HG02970 (cell line): ENCODE results near the gene ZNF625.
A peak's percentile ranks its signal among the peaks of the same experiment; 100 is the strongest.

Source experiments
- ATAC-seq: cut with Tn5 transposase; IDR thresholded peaks from one replicate; pipeline ENCODE4 v1.9.1; 2021; ENCODE audit warnings: mild to moderate bottlenecking, moderate library complexity, moderate number of reproducible peaks; ENCODE audit not compliant: unreplicated experiment, low FRiP score

The ZNF625 gene

GRCh38 chr19:12156223-12157058 lies at the start of gene ZNF625:
ZNF625 (minus strand) TSS chr19:12156734; CDS start chr19:12156558, 176 bp downstream.
- peak; percentile 65 for ATAC-seq

- no peak for ATAC-seq
Measured at GRCh38 chr19:12205296-12205695, 48.8 kb upstream of the ZNF625 start.

DNA sequence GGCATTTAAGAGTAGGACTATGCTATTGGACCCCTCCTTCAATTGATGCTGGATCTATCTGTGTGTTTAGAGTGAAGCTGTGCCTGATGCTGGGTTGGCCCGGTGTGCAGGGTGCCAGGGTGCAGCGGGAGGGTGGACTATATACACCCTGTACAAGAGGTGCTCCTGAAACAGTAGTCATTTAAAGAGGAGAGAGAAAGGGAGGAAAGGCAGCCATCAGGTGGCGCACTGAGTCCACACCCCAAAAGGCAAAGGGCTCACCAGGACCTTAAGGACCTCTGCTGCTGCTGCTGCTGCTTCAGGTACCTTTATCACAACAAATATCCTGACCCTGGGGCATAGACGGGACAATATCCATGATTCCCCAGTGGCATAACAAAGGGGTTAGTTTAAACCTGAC lies 45.7 kb upstream of the ZNF625 start:
- ATAC-seq = no peak

- no peak for ATAC-seq
Measured at GRCh38 chr19:12199757-12200419, 43.4 kb upstream of the ZNF625 start.

GRCh38 chr19:12198136-12198535 lies 41.6 kb upstream of the ZNF625 start:
- ATAC-seq = no peak

DNA sequence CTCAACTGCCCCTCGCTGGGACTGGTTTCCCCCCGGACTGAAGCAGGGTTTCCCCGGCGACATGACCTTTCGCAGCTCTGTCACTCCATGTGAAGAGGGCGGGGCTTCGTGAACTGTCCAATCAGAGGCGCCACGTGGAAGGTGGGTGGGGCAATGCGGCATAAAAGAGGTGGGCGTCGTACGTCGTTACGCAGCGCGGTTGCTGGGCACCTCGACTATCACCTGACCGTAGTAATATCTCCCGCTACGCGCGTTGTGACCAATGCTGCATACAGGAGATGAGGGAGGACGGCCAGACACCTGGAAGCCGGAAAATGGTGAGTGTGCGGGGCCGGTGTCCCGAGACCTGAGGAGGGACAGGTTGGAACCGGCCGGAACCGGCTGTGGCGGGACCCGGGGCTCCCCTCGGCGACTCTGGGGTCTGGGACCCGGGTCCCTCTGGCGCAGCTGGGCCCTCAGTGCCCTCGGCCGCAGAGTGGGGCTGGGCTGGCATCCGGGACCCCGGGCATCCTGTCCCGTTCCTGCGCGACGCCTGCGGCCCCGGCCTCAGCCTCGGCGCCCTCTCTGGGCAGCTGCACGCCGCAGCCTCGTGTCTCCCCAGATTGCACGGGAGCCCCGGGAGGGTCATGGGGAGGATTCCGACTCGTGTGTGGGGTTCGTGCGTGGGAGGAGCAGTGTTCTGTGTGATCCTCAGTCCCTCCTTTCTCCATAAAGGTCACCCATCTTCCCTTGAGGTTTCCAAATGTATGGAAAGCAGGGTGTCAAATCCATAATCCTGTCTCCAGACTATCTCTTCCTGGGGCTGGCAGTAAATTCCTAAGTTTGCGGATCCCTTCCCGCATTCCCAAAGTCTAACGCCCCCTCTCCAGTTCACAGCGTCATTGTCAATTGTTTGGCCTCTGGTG lies 38.5 kb upstream of the ZNF625 start:
- ATAC-seq = no peak

- ATAC-seq = no peak
Measured at GRCh38 chr19:12187625-12188024, 31.1 kb upstream of the ZNF625 start.

- ATAC-seq = no peak
Measured at GRCh38 chr19:12180377-12180776, 23.8 kb upstream of the ZNF625 start.

DNA sequence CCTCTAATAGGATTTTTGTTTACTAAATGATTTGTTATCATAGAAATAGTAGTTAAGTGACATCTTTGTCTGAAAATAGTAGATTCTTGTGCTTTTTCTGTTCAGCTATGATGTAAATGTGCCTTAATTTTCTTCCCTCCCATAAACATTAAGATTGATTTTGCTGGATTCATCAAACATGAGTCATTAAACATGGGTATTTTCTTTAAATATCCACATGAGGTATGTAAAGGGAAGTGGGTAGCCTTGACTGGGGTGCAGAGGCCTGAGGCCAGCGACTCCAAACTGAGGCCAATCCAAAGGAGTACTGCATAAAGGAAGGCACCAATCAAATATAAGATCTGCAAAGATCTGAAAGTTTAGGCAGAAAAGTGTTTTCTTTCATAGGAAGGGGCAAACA lies 10.1 kb upstream of the ZNF625 start:
- ATAC-seq = no peak

GRCh38 chr19:12163826-12164225 lies 7.3 kb upstream of the ZNF625 start:
- ATAC-seq = no peak

DNA sequence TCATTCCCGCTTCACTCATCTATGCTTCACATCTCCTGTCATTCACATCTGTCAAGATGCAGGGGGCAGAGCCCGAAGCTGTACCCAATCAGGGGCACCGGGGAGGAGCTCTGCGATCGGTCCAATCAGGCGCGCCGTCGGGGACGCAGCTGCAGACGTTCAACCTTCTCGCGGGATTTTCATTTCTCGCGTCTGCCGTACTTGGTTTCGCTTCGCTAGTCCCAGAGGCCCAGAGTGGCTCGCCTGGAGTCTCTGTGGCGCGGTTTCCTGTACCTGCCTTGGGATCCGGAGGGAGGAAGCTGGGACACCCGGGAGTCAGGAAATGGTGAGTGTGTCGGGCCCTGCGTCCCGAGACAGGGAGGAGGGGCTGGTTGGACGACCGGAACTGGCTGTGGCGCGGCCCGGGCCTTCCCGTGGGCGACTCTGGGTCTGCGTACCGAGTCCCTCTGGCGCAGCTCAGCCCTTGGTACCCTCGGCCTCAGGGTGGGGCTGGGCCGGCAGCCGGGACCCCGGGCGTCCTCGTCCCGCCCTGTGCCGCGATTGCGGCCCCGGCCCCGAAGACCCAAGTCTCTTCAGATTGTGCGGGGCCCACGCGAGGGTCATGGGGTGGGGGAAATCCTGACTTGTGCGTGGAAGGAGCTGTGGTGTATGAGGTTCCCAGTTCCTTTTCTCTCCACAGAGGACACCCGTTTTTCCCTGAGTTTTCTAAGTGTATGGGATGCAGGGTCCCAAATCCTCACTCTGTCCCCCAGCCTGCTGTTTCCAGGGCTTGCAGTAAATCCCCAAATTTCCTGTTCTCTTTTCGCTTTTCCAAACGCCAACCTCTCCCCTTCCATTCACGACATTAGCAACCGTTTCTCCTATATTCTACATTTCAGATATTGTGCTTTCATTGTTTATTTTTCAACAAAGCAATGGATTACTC lies 6.6 kb upstream of the ZNF625 start, which contains the start of gene ZNF136:
Gene ZNF136, plus strand, starts transcription at position 215 of the 925 bp plus-strand sequence. Its CDS starts 108 bp downstream, at position 323.
- peak; percentile 90 for ATAC-seq

- no peak for ATAC-seq
Measured at GRCh38 chr19:12162513-12162881, 6.0 kb upstream of the ZNF625 start.

DNA sequence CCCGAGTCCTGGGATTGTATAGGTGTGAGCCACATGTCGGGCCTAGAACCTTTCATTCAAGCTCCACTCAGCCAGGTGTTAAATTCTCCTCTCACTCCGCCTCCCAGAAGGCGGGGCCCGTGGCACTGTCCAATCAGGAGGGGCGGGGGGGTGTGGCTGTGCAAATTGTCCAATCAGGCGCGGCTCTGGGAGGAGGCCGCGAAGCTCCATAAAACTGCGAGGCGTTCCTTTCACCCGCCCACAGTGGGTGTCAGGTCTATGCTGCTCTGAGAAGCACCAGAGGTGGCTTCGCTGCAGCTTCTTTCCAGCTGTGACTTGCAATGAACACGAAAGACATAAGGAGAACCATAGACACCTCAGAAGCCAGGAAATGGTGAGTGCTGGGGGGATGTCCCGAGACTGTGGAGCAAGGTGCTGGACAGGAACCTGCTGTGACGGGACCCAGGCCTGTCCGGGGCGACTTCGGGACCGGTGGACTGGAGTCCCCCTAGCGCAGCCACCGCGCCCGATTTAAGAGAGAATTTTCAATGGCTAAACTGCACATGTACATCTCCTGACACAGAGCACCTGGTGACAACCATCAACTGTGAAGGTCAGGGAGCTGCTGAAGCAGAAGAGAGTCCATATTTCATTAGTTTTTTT lies 3.4 kb upstream of the ZNF625 start:
- ATAC-seq = no peak

- ATAC-seq = no peak
Measured at GRCh38 chr19:12155324-12155860, 1.1 kb downstream of the ZNF625 start.

GRCh38 chr19:12145348-12145747 lies 11.2 kb downstream of the ZNF625 start:
- ATAC-seq = no peak

- ATAC-seq = no peak
Measured at GRCh38 chr19:12141405-12141736, 15.2 kb downstream of the ZNF625 start.

GRCh38 chr19:12140545-12141404 lies 15.8 kb downstream of the ZNF625 start:
- peak; percentile 42 for ATAC-seq

GRCh38 chr19:12139885-12140544 lies 16.5 kb downstream of the ZNF625 start, which contains the start of gene ZNF20:
ZNF20 (minus strand) TSS chr19:12140350; CDS start chr19:12140182, 168 bp downstream.
- peak; percentile 92 for ATAC-seq
